Loucy (cell line): ENCODE measurements around the gene ENTPD8.

Experiments used
- H2AFZ ChIP-seq: fragments of 200-600 bp; sonication (generic); 2 replicates; pipeline ENCODE4 v1.6.0; 2016; ENCODE audit warnings: antibody characterized with exemption, mild to moderate bottlenecking, low read length, moderate library complexity
- H3F3A ChIP-seq: fragments of 200-600 bp; 2 replicates; pipeline ENCODE4 v1.6.0; 2016; ENCODE audit warnings: antibody characterized with exemption, low read depth, mild to moderate bottlenecking
- H3K27me3 ChIP-seq: fragments of 200-600 bp; sonication (generic); 2 replicates; pipeline ENCODE4 v1.6.1; 2014; ENCODE audit warnings: low read length, mild to moderate bottlenecking; ENCODE audit not compliant: insufficient read depth, poor library complexity, severe bottlenecking
- H3K36me3 ChIP-seq: fragments of 200-600 bp; sonication (generic); 2 replicates; pipeline ENCODE4 v1.6.1; 2016; ENCODE audit warnings: low read length; ENCODE audit not compliant: insufficient read depth
- H3K4me1 ChIP-seq: fragments of 200-600 bp; sonication (generic); 2 replicates; pipeline ENCODE4 v1.5.1; 2014; ENCODE audit warnings: low read length, mild to moderate bottlenecking; ENCODE audit not compliant: insufficient read depth, poor library complexity, severe bottlenecking
- H3K4me2 ChIP-seq: fragments of 200-600 bp; sonication (generic); 2 replicates; pipeline ENCODE4 v1.6.0; 2014; ENCODE audit warnings: antibody characterized with exemption, low read length, low read depth, mild to moderate bottlenecking; ENCODE audit not compliant: poor library complexity, severe bottlenecking
- H3K4me3 ChIP-seq: fragments of 200-600 bp; sonication (generic); 2 replicates; pipeline ENCODE4 v1.5.1; 2014; ENCODE audit warnings: low read length, mild to moderate bottlenecking, mixed read lengths; ENCODE audit not compliant: poor library complexity, severe bottlenecking
- H3K79me2 ChIP-seq: fragments of 200-600 bp; sonication (generic); 2 replicates; pipeline ENCODE4 v1.6.1; 2014; ENCODE audit warnings: low read length; ENCODE audit not compliant: insufficient read depth
- H3K9ac ChIP-seq: fragments of 200-600 bp; sonication (generic); 2 replicates; pipeline ENCODE4 v1.6.0; 2014; ENCODE audit warnings: mild to moderate bottlenecking, low read depth, low read length, moderate library complexity; ENCODE audit not compliant: poor library complexity, severe bottlenecking
- H3K9me2 ChIP-seq: fragments of 200-600 bp; sonication (generic); replicated peaks from 2 replicates; pipeline ENCODE4 v1.6.1; 2016; ENCODE audit warnings: low read depth, low read length, mixed read lengths
- H3K9me3 ChIP-seq: fragments of 200-600 bp; sonication (generic); 2 replicates; pipeline ENCODE4 v1.6.1; 2014; ENCODE audit warnings: mild to moderate bottlenecking, antibody characterized with exemption, low read length, low read depth; ENCODE audit not compliant: insufficient read depth
- H4K20me1 ChIP-seq: fragments of 200-600 bp; sonication (generic); 2 replicates; pipeline ENCODE4 v1.6.0; 2014; ENCODE audit warnings: antibody characterized with exemption, low read length, mild to moderate bottlenecking; ENCODE audit not compliant: insufficient read depth, poor library complexity, severe bottlenecking
- CTCF ChIP-seq: fragments of 200-600 bp; sonication (generic); conservative IDR thresholded peaks from 2 replicates; pipeline ENCODE4 v1.5.1; 2014; ENCODE audit warnings: mild to moderate bottlenecking, antibody characterized with exemption, low read length
- EZH2phosphoT487 ChIP-seq: fragments of 200-600 bp; IDR thresholded peaks from 2 replicates; pipeline ENCODE4 v1.6.1; 2018; ENCODE audit warnings: antibody characterized with exemption, mild to moderate bottlenecking, moderate library complexity, borderline replicate concordance

ENTPD8 gene

GRCh38 chr9:137423514-137424291 lies 17.5 kb downstream of the ENTPD8 start:
- Histone ChIP-seq H4K20me1 (no peaks in the 10 kb centered on the region), H3K9me3 (no peaks in the 10 kb centered on the region), H3F3A (no peaks in the 10 kb centered on the region), H3K4me1 (no peaks in the 10 kb centered on the region), H3K27me3 (no peaks in the 10 kb centered on the region), H3K4me3 (no peak overlapping the region), H3K9ac (no peak overlapping the region), H3K4me2 (no peak overlapping the region), H3K79me2 (no peaks in the 10 kb centered on the region), H2AFZ (no peak overlapping the region), H3K36me3 (no peaks in the 10 kb centered on the region), H3K9me2 (no peaks in the 10 kb centered on the region)
- TF ChIP-seq EZH2phosphoT487 (no peak), CTCF (no peak)

- Histone ChIP-seq H3K36me3 (no peaks in the 10 kb centered on the region), H3K9me2 (no peaks in the 10 kb centered on the region), H3K27me3 (no peaks in the 10 kb centered on the region), H4K20me1 (no peaks in the 10 kb centered on the region), H3K4me1 (no peaks in the 10 kb centered on the region), H3K9me3 (no peaks in the 10 kb centered on the region), H2AFZ (no peak within 1 kb of the TSS), H3K79me2 (no peaks in the 10 kb centered on the region), H3K9ac (no peak within 1 kb of the TSS), H3K4me3 (no peak within 1 kb of the TSS), H3K4me2 (no peak within 1 kb of the TSS), H3F3A (no peaks in the 10 kb centered on the region)
- TF ChIP-seq EZH2phosphoT487 (no peak), CTCF (no peak)
These were observed 18.3 kb downstream of the ENTPD8 start, which contains the start of the genes EXD3 and NOXA1 for GRCh38 chr9:137422604-137423513. TSS of gene EXD3 (minus strand) at chr9:137423162. CDS start at chr9:137395357, 27,805 bp downstream. TSS of gene NOXA1 (plus strand) at chr9:137423393. CDS start at chr9:137423530, 137 bp downstream.

- Histone ChIP-seq H3K79me2 (no peaks in the 10 kb centered on the region), H2AFZ (no peak overlapping the region), H3K9ac (no peak overlapping the region), H3K4me2 (no peak overlapping the region), H3K9me2 (no peaks in the 10 kb centered on the region), H4K20me1 (no peaks in the 10 kb centered on the region), H3K9me3 (no peaks in the 10 kb centered on the region), H3K27me3 (no peaks in the 10 kb centered on the region), H3F3A (no peaks in the 10 kb centered on the region), H3K4me3 (no peak overlapping the region), H3K36me3 (no peaks in the 10 kb centered on the region), H3K4me1 (no peaks in the 10 kb centered on the region)
- TF ChIP-seq CTCF (no peak), EZH2phosphoT487 (no peak)
These were observed 19.1 kb downstream of the ENTPD8 start for GRCh38 chr9:137421838-137422603.
